NCI-H2227 (cell line): ENCODE data around the gene SELENOT.
"Not testable (repeated sequence)": the region's sequence is repeated elsewhere in the genome, so short reads cannot be mapped to it uniquely, and the experiment has no call there.

Experiments used
- DNase-seq: peaks from one replicate; lab custom pipeline; 2025; ENCODE audit not compliant: unreplicated experiment; lab: John Stamatoyannopoulos, UW

SELENOT gene

GRCh38 chr3:150607267-150608065, 4.3 kb downstream of the SELENOT start:
- DNase-seq, result no peak

GRCh38 chr3:150609988-150610387, 6.9 kb downstream of the SELENOT start:
- DNase-seq, result no peak

GRCh38 chr3:150610785-150611184, 7.7 kb downstream of the SELENOT start:
- no peak for DNase-seq

- DNase-seq, result no peak
Observed at GRCh38 chr3:150611666-150612065, 8.5 kb downstream of the SELENOT start.

GRCh38 chr3:150612494-150612893, 9.4 kb downstream of the SELENOT start:
- DNase-seq, result no peak

- no peak for DNase-seq
Observed at GRCh38 chr3:150613034-150613433, 9.9 kb downstream of the SELENOT start.

GRCh38 chr3:150613709-150614480, 10.8 kb downstream of the SELENOT start:
- no peak for DNase-seq

- DNase-seq, result no peak
Observed at GRCh38 chr3:150620002-150620689, 17.0 kb downstream of the SELENOT start.

GRCh38 chr3:150622955-150623354, 19.8 kb downstream of the SELENOT start:
- not testable (repeated sequence) for DNase-seq

GRCh38 chr3:150623945-150624344, 20.8 kb downstream of the SELENOT start:
- no peak for DNase-seq

GRCh38 chr3:150626148-150626930, 23.2 kb downstream of the SELENOT start:
- DNase-seq, result no peak

- DNase-seq, result no peak
Observed at GRCh38 chr3:150627557-150627956, 24.4 kb downstream of the SELENOT start.

GRCh38 chr3:150631515-150632221, 28.5 kb downstream of the SELENOT start:
- no peak for DNase-seq

- no peak for DNase-seq
Observed at GRCh38 chr3:150635076-150635475, 32.0 kb downstream of the SELENOT start.

- no peak for DNase-seq
Observed at GRCh38 chr3:150635526-150635925, 32.4 kb downstream of the SELENOT start.

- DNase-seq, result no peak
Observed at GRCh38 chr3:150636258-150636657, 33.1 kb downstream of the SELENOT start.

GRCh38 chr3:150639262-150639661, 36.1 kb downstream of the SELENOT start:
- DNase-seq, result no peak

GRCh38 chr3:150640256-150640655, 37.1 kb downstream of the SELENOT start:
- DNase-seq, result no peak

- DNase-seq, result no peak
Observed at GRCh38 chr3:150653110-150653561, 50.0 kb downstream of the SELENOT start.

- DNase-seq, result no peak
Observed at GRCh38 chr3:150656316-150656715, 53.2 kb downstream of the SELENOT start.
